Measurements from ENCODE around the gene OXCT2. TPM values are rescaled to one million over a fixed set of nuclear protein-coding genes. Genes with fewer than 3 reads are reported as not detected.
"Not testable (repeated sequence)": the region's sequence is repeated elsewhere in the genome, so short reads cannot be mapped to it uniquely, and the experiment has no call there.

Gene OXCT2
- total RNA-seq = 0.98 TPM
- 0.32 TPM for polyA plus RNA-seq (ENCODE audit: insufficient read depth, low read depth, low replicate concordance)
- long read RNA-seq, donor 1, partial matches to known transcripts = 0 of 1 reads
- long read RNA-seq, donor 1, other reads (novel, unspliced or antisense) = 0 of 1 reads
- long read RNA-seq, donor 2, partial matches to known transcripts = 0 of 1 reads
- long read RNA-seq, donor 2, other reads (novel, unspliced or antisense) = 0 of 1 reads
- long read RNA-seq, donor 3, partial matches to known transcripts = 0 of 1 reads
- long read RNA-seq, donor 3, other reads (novel, unspliced or antisense) = 0 of 1 reads
- long read RNA-seq, donor 4 = 0 reads
- long read RNA-seq, donor 5 = 0 reads
- long read RNA-seq, donor 6 = 0 reads
- long read RNA-seq, donor 7, partial matches to known transcripts = 0 of 4 reads
- long read RNA-seq, donor 7, other reads (novel, unspliced or antisense) = 0 of 4 reads
- long read RNA-seq, donor 8 = 0 reads
- long read RNA-seq, donor 9, partial matches to known transcripts = 0 of 1 reads
- long read RNA-seq, donor 9, other reads (novel, unspliced or antisense) = 0 of 1 reads
- long read RNA-seq, donor 10, partial matches to known transcripts = 0 of 1 reads
- long read RNA-seq, donor 10, other reads (novel, unspliced or antisense) = 0 of 1 reads

- H3K36me3 ChIP-seq (ENCODE audit: control insufficient read depth in 2 of 3, insufficient read depth in 3 of 3, low read length in 3 of 3); H3K4me1 ChIP-seq (ENCODE audit: control insufficient read depth in 2 of 3, insufficient read depth in 2 of 3, low read depth in 1 of 3, low read length in 3 of 3); H3K27me3 ChIP-seq (ENCODE audit: control insufficient read depth, insufficient read depth, low read length); FAIRE-seq; H3K9ac ChIP-seq (ENCODE audit: low read length in 3 of 3); intact Hi-C loops (cut with DNase I); H3K9me3 ChIP-seq (ENCODE audit: control insufficient read depth in 2 of 3, insufficient read depth in 1 of 3, low read length in 3 of 3); H3K27ac ChIP-seq (ENCODE audit: low read depth in 2 of 2, low read length in 2 of 2): not testable (repeated sequence)
- H3K4me3 ChIP-seq (ENCODE audit: low read length in 3 of 3) = peak within 1 kb of the TSS in 1 of 3 donors; percentile 20
- peak in 2 of 5 donors; percentile 45 to 64 for DNase-seq
These were observed at the start of gene OXCT2 for GRCh38 chr1:39771022-39771532. Gene OXCT2, minus strand, starts transcription at chr1:39771348. Its CDS starts 93 bp downstream, at chr1:39771255.

GRCh38 chr1:39819091-39819812 lies 48.1 kb upstream of the OXCT2 start:
- Histone ChIP-seq H3K4me3 (ENCODE audit: low read length in 3 of 3) (no peak overlapping the region), H3K4me1 (ENCODE audit: control insufficient read depth in 2 of 3, insufficient read depth in 2 of 3, low read depth in 1 of 3, low read length in 3 of 3) (no peaks in the 10 kb centered on the region), H3K9ac (ENCODE audit: low read length in 3 of 3) (no peak overlapping the region), H3K36me3 (ENCODE audit: control insufficient read depth in 2 of 3, insufficient read depth in 3 of 3, low read length in 3 of 3) (no peaks in the 10 kb centered on the region), H3K9me3 (ENCODE audit: control insufficient read depth in 2 of 3, insufficient read depth in 1 of 3, low read length in 3 of 3) (no peaks in the 10 kb centered on the region), H3K27ac (ENCODE audit: low read depth in 2 of 2, low read length in 2 of 2) (no peak overlapping the region), H3K27me3 (ENCODE audit: control insufficient read depth, insufficient read depth, low read length) (no peaks in the 10 kb centered on the region)
- FAIRE-seq = no peak
- DNase-seq = no peak
- TF ChIP-seq CTCF (IDR thresholded peaks at IDR 0.05; ENCODE audit: borderline replicate concordance, extremely low read depth, insufficient read depth) = no peak
- intact Hi-C loops (cut with DNase I) = loop anchor here (5.0 kb wide), 1 partner anchor 153 kb away; no protein-coding TSS in a partner anchor

GRCh38 chr1:39818482-39818881 lies 47.3 kb upstream of the OXCT2 start:
- Histone ChIP-seq H3K27me3 (ENCODE audit: control insufficient read depth, insufficient read depth, low read length) (no peaks in the 10 kb centered on the region), H3K36me3 (ENCODE audit: control insufficient read depth in 2 of 3, insufficient read depth in 3 of 3, low read length in 3 of 3) (no peaks in the 10 kb centered on the region), H3K4me3 (ENCODE audit: low read length in 3 of 3) (no peak overlapping the region), H3K27ac (ENCODE audit: low read depth in 2 of 2, low read length in 2 of 2) (no peak overlapping the region), H3K9ac (ENCODE audit: low read length in 3 of 3) (no peak overlapping the region), H3K4me1 (ENCODE audit: control insufficient read depth in 2 of 3, insufficient read depth in 2 of 3, low read depth in 1 of 3, low read length in 3 of 3) (no peaks in the 10 kb centered on the region), H3K9me3 (ENCODE audit: control insufficient read depth in 2 of 3, insufficient read depth in 1 of 3, low read length in 3 of 3) (no peaks in the 10 kb centered on the region)
- DNase-seq = no peak
- intact Hi-C loops (cut with DNase I) = loop anchor here (5.0 kb wide), 1 partner anchor 154 kb away; no protein-coding TSS in a partner anchor
- no peak for TF ChIP-seq CTCF (IDR thresholded peaks at IDR 0.05; ENCODE audit: borderline replicate concordance, extremely low read depth, insufficient read depth)
- no peak for FAIRE-seq

- FAIRE-seq; H3K27me3 ChIP-seq (ENCODE audit: control insufficient read depth, insufficient read depth, low read length); H3K9ac ChIP-seq (ENCODE audit: low read length in 3 of 3); H3K27ac ChIP-seq (ENCODE audit: low read depth in 2 of 2, low read length in 2 of 2); H3K4me3 ChIP-seq (ENCODE audit: low read length in 3 of 3); H3K4me1 ChIP-seq (ENCODE audit: control insufficient read depth in 2 of 3, insufficient read depth in 2 of 3, low read depth in 1 of 3, low read length in 3 of 3); H3K36me3 ChIP-seq (ENCODE audit: control insufficient read depth in 2 of 3, insufficient read depth in 3 of 3, low read length in 3 of 3); H3K9me3 ChIP-seq (ENCODE audit: control insufficient read depth in 2 of 3, insufficient read depth in 1 of 3, low read length in 3 of 3): not testable (repeated sequence)
- intact Hi-C loops (cut with DNase I) = loop anchor here (5.0 kb wide), 1 partner anchor 155 kb away; no protein-coding TSS in a partner anchor
- DNase-seq = peak; percentile 41 to 91 (median 64)
These were observed 46.2 kb upstream of the OXCT2 start for GRCh38 chr1:39817091-39817932.
